Astrocyte of the hippocampus (primary cell): ENCODE measurements around the gene SND1.

Experiments
- DNase-seq: peaks from one replicate; pipeline ENCODE4 v3.0.0; 2011; ENCODE audit warnings: low read depth, low spot score

Gene SND1

GRCh38 chr7:127651556-127652332, at the start of gene SND1:
SND1 (plus strand) TSS chr7:127652194; CDS start chr7:127652374, 180 bp downstream.
- peak; percentile 99 for DNase-seq

GRCh38 chr7:127608446-127608845, 43.5 kb upstream of the SND1 start:
- no peak for DNase-seq

- DNase-seq = no peak
Observed at GRCh38 chr7:127609297-127609696, 42.7 kb upstream of the SND1 start.

- DNase-seq = no peak
Observed at GRCh38 chr7:127612263-127612662, 39.7 kb upstream of the SND1 start.

- DNase-seq = no peak
Observed at GRCh38 chr7:127616724-127617123, 35.3 kb upstream of the SND1 start.

GRCh38 chr7:127618042-127618441, 34.0 kb upstream of the SND1 start, which contains the start of gene PAX4:
PAX4 (minus strand) TSS chr7:127618142; CDS start chr7:127615928, 2,214 bp downstream.
- no peak for DNase-seq

- no peak for DNase-seq
Observed at GRCh38 chr7:127618775-127619174, 33.2 kb upstream of the SND1 start.

- peak; percentile 29 for DNase-seq
Observed at GRCh38 chr7:127619681-127620405, 32.2 kb upstream of the SND1 start.

GRCh38 chr7:127620406-127621233, 31.4 kb upstream of the SND1 start:
- no peak for DNase-seq

- DNase-seq = no peak
Observed at GRCh38 chr7:127625331-127625730, 26.7 kb upstream of the SND1 start.

- DNase-seq = no peak
Observed at GRCh38 chr7:127628445-127628844, 23.5 kb upstream of the SND1 start.

DNA sequence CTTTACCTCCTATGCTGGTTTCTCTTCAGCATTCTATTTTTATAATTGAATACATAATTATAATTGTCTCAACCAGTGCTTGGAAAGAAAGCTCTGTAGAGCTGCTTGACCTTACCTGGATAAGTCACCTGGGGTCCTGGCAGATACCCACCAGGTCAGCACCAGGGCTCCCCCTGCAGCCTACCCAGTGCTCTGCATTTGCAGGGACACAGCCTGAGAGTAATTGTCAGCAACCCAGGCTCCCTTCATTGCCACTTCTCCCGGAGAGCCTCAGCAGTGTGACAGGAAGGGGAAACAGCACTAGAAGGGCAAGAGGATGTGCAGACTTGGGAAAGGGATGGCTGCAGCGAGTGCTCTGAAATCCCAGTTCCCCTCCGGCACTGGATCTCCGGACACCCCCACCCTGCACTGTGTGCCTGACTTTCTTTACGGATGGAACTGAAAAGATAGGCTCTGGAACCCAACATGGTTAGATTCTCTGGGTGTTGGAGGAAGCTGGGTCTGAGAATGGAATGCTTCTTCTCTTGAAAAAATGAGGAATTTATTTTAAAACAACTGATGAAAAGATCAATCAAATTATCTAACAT, 22.6 kb upstream of the SND1 start:
- DNase-seq = no peak

- peak; percentile 91 for DNase-seq
Observed at GRCh38 chr7:127632276-127632910, 19.6 kb upstream of the SND1 start.

DNA sequence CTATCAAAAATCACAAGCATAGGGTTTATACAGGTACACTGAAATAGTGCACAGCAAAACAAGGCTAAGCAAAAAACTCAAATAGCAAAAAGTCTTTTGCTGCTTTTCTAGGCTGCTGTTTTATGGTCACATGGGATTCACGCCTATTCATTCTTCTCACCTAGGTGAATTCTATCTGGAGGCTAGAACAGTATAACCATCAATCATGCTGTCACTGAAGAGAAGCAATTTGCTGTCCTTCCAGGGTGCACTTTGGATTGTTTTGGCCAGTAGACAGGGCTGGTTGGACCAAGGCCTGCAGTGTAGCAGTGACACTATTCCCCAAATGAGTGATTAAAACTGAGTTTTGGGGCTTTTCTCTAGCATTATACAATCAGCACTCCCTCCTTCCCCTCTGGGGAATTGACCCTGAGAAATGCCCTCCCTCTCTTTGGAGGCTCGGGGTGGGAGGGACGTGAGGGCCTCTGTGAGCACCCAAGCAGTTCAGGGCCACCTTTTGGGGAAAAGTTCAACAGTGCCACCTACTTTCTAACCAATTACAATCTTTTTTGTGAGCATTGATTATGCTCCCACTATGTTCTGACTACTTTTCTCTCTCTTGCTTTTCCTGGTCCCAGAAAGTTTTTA, 16.2 kb upstream of the SND1 start:
- DNase-seq = no peak

DNA sequence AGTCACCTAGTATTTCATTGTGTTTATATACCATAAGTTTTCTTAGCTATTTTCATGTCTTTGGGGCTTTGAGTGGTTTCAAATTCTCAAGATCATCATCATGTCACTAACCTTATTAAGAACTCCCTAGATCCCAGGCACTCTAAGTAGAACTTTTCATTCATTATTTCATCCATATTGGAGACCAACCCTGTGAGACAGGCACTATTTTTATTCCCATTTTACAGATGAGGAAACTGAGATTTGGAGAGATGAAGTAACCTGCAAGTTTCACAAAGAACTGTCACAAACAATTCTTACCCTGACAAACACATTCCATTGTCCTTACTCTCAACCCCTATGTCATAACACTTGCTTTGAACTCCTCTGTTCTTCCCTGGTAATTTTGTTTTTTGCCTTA, 13.8 kb upstream of the SND1 start:
- no peak for DNase-seq

GRCh38 chr7:127644484-127644883, 7.5 kb upstream of the SND1 start:
- no peak for DNase-seq

DNA sequence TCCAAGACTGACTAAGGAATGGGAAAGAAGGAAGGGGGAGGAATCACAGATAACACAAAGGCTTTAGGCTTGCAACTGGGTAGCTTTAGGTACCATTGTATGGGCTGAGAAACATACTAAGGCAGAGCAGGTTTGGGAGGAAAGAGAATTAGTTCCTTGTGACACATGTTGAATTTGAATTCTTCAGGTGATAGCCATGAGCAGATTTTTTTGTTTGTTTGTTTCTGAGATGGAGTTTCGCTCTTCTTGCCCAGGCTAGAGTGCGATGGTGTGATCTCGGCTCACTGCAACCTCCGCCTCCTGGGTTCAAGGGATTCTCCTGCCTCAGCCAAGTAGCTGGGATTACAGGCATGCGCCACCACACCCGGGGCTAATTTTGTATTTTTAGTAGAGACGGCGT, 4.4 kb upstream of the SND1 start:
- no peak for DNase-seq

DNA sequence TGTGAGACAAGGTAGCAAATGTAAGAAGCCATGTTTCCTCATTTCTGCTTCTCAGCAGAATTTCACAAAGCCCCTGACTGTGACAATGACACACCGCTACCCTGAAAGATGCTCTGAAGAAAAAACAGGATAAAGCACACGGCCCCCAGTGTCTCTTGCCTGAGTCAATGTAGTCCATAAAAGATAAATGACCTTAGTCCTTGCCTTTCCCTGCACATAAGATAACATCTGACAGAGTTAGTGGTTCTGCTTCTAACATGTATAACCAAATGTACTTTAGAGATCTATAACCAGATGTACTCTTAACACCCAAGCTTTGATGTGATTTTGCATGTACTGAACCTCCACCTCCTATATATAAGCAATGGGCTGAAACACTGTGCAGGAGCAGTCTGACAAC, 3.0 kb upstream of the SND1 start:
- no peak for DNase-seq

- DNase-seq = no peak
Observed at GRCh38 chr7:127650847-127651555, 993 bp upstream of the SND1 start.
